GM06990 (cell line): Measurements from ENCODE around the gene LHX2.
A peak's percentile ranks its signal among the peaks of the same experiment; 100 is the strongest.

Experiments
- DNase-seq: peaks from one replicate; pipeline ENCODE4 v3.0.0-alpha.2; 2011; ENCODE audit not compliant: insufficient read length; ENCODE audit errors: extremely low read depth
- H3K27me3 ChIP-seq: replicated peaks from 2 replicates; pipeline ENCODE4 v1.6.0; 2011; ENCODE audit warnings: low read length; ENCODE audit not compliant: control insufficient read depth, insufficient read depth
- H3K36me3 ChIP-seq: 2 replicates; pipeline ENCODE4 v1.5.1; 2011; ENCODE audit warnings: low read length; ENCODE audit not compliant: control insufficient read depth, insufficient read depth
- H3K4me3 ChIP-seq: replicated peaks from 2 replicates; pipeline ENCODE4 v1.5.1; 2011; ENCODE audit warnings: low read depth, mild to moderate bottlenecking, control low read depth, low read length
- CTCF ChIP-seq: IDR thresholded peaks from 2 replicates; pipeline ENCODE4 v1.5.1; 2011; ENCODE audit warnings: low read length, control low read depth, mild to moderate bottlenecking, inconsistent platforms; ENCODE audit not compliant: insufficient read depth, poor library complexity, severe bottlenecking

The LHX2 gene

GRCh38 chr9:124009531-124010217 lies 1.9 kb upstream of the LHX2 start:
- H3K36me3 ChIP-seq: no peaks in the 10 kb centered on the region
- no peak for DNase-seq
- H3K4me3 ChIP-seq: no peak overlapping the region
- H3K27me3 ChIP-seq: no peaks in the 10 kb centered on the region; the same call in none of the 2 replicates
- TF ChIP-seq CTCF: no peak

- TF ChIP-seq CTCF: no peak
- Histone ChIP-seq H3K27me3 (no peaks in the 10 kb centered on the region; the same call in none of the 2 replicates), H3K36me3 (no peaks in the 10 kb centered on the region), H3K4me3 (no peak overlapping the region)
- DNase-seq: no peak
Measured at GRCh38 chr9:124010303-124010664, 1.3 kb upstream of the LHX2 start.

GRCh38 chr9:124010665-124011321 lies 775 bp upstream of the LHX2 start:
- Histone ChIP-seq H3K27me3 (no peaks in the 10 kb centered on the region; the same call in none of the 2 replicates), H3K36me3 (no peaks in the 10 kb centered on the region), H3K4me3 (peak overlapping the region; percentile 26)
- TF ChIP-seq CTCF: no peak
- DNase-seq: peak; percentile 70

- H3K4me3 ChIP-seq: peak overlapping the region; percentile 27
- peak; percentile 57 for DNase-seq
Measured at GRCh38 chr9:124012368-124013301, 1.1 kb downstream of the LHX2 start.

More at GRCh38 chr9:124012368-124013301, 1.1 kb downstream of the LHX2 start:
- no peak for TF ChIP-seq CTCF
- H3K36me3 ChIP-seq: no peaks in the 10 kb centered on the region
- H3K27me3 ChIP-seq: no peaks in the 10 kb centered on the region; the same call in 1 of the 2 replicates
